HepG2 (cell line): ENCODE measurements around the gene LST1. TPM values are rescaled to one million over a fixed set of nuclear protein-coding genes. Genes with fewer than 3 reads are reported as not detected.

ENCODE experiments used
- AGO1 ChIP-seq: fragments of 200-400 bp; formaldehyde crosslinking; IDR thresholded peaks from 2 replicates; pipeline ENCODE4 v1.6.1; 2017; ENCODE audit warnings: mild to moderate bottlenecking, low read depth, low read length, moderate library complexity; ENCODE audit not compliant: poor library complexity, severe bottlenecking
- CEBPB ChIP-seq: IDR thresholded peaks from 2 replicates; pipeline ENCODE4 v1.6.1; 2011; ENCODE audit warnings: low read depth, low read length, improper control_type of control experiment, borderline replicate concordance
- GTF3A ChIP-seq: sonication (generic); formaldehyde crosslinking; conservative IDR thresholded peaks from 2 replicates; pipeline ENCODE4 v1.4.0; 2020; ENCODE audit warnings: mild to moderate bottlenecking, missing genetic modification reagents
- HOXA7 ChIP-seq: sonication (generic); formaldehyde crosslinking; IDR thresholded peaks from 2 replicates; pipeline ENCODE4 v1.8.1; 2022; ENCODE audit warnings: mild to moderate bottlenecking, missing genetic modification reagents, moderate library complexity
- MEF2D ChIP-seq: sonication (generic); formaldehyde crosslinking; IDR thresholded peaks from 2 replicates; pipeline ENCODE4 v1.5.1; 2020; ENCODE audit warnings: mild to moderate bottlenecking, missing genetic modification reagents
- REL ChIP-seq: sonication (generic); formaldehyde crosslinking; conservative IDR thresholded peaks from 2 replicates; pipeline ENCODE4 v1.8.0; 2022; ENCODE audit warnings: mild to moderate bottlenecking, missing genetic modification reagents, moderate library complexity
- SP5 ChIP-seq: IDR thresholded peaks from 2 replicates; pipeline ENCODE4 v1.6.1; 2016; ENCODE audit warnings: low read depth, borderline replicate concordance
- SUZ12 ChIP-seq: fragments of 150-350 bp; IDR thresholded peaks from 2 replicates; pipeline ENCODE4 v1.6.1; 2014; ENCODE audit warnings: low read depth, low read length
- TEAD2 ChIP-seq: sonication (generic); formaldehyde crosslinking; IDR thresholded peaks from 2 replicates; pipeline ENCODE4 v1.9.0; 2021; ENCODE audit warnings: missing genetic modification reagents
- ZBTB8A ChIP-seq: sonication (generic); formaldehyde crosslinking; IDR thresholded peaks from 2 replicates; pipeline ENCODE4 v1.4.0; 2020; ENCODE audit warnings: mild to moderate bottlenecking, low read depth, missing genetic modification reagents, borderline replicate concordance
- ZEB1 ChIP-seq: IDR thresholded peaks from 2 replicates; pipeline ENCODE4 v1.6.1; 2012; ENCODE audit warnings: mild to moderate bottlenecking, low read depth, inconsistent platforms; ENCODE audit not compliant: insufficient replicate concordance
- ZNF354B ChIP-seq: sonication (generic); formaldehyde crosslinking; IDR thresholded peaks from 2 replicates; pipeline ENCODE4 v1.8.0; 2022; ENCODE audit warnings: mild to moderate bottlenecking, missing genetic modification reagents
- ZNF468 ChIP-seq: sonication (generic); formaldehyde crosslinking; IDR thresholded peaks from 2 replicates; pipeline ENCODE4 v1.8.0; 2022; ENCODE audit warnings: mild to moderate bottlenecking, moderate library complexity, missing genetic modification reagents
- ZNF747 ChIP-seq: sonication (generic); formaldehyde crosslinking; IDR thresholded peaks from 2 replicates; pipeline ENCODE4 v1.8.1; 2023; ENCODE audit warnings: missing genetic modification reagents, mild to moderate bottlenecking, borderline replicate concordance
- polyA plus RNA-seq, 8 experiments: library from polyadenylated mRNA; depleted of rRNA in 3 of 8; stranded (reverse) in 7 of 8; unstranded in 1 of 8; fragments of >200 nt; fragmentation: Illumina TruSeq in 4 of 8; extraction: Trizol in 4 of 8; gene quantifications; 2 replicates each; pipeline versions ENCODE4 v1.2.1 to v1.2.3, GENCODE V29; 2011 to 2016; ENCODE audit warnings: low read depth in 4 of 8, missing spikeins in 1 of 8, mixed read lengths in 1 of 8; ENCODE audit not compliant: insufficient read depth in 1 of 8
- total RNA-seq, 5 experiments: library from RNA; depleted of rRNA; stranded (reverse); fragments of >200 nt; fragmentation: Illumina TruSeq; extraction: Trizol; gene quantifications; 2 replicates each; pipeline ENCODE4 v1.2.3, GENCODE V29; 2016; ENCODE audit warnings: low read depth in 1 of 5
- TF ChIP-seq, protein P1 (sequence below): sonication (generic); formaldehyde crosslinking; IDR thresholded peaks from 2 replicates; pipeline ENCODE4 v1.5.1; 2020; ENCODE audit warnings: missing genetic modification reagents, mild to moderate bottlenecking, borderline replicate concordance
- TF ChIP-seq, protein P2 (sequence below): sonication (generic); formaldehyde crosslinking; IDR thresholded peaks from 2 replicates; pipeline ENCODE4 v1.4.0; 2020; ENCODE audit warnings: mild to moderate bottlenecking, low read depth, missing genetic modification reagents
- TF ChIP-seq, protein P3 (sequence below): sonication (generic); formaldehyde crosslinking; IDR thresholded peaks from 2 replicates; pipeline ENCODE4 v1.4.0; 2020; ENCODE audit warnings: missing genetic modification reagents
- TF ChIP-seq, protein P4 (sequence below): sonication (generic); formaldehyde crosslinking; conservative IDR thresholded peaks from 2 replicates; pipeline ENCODE4 v1.4.0; 2020; ENCODE audit warnings: missing genetic modification reagents

LST1 gene
- total and polyA plus RNA-seq, 2 of the 13 experiments (the other 11 are each of a cell fraction or from before 2014, with no cell fraction given): not detected

DNA sequence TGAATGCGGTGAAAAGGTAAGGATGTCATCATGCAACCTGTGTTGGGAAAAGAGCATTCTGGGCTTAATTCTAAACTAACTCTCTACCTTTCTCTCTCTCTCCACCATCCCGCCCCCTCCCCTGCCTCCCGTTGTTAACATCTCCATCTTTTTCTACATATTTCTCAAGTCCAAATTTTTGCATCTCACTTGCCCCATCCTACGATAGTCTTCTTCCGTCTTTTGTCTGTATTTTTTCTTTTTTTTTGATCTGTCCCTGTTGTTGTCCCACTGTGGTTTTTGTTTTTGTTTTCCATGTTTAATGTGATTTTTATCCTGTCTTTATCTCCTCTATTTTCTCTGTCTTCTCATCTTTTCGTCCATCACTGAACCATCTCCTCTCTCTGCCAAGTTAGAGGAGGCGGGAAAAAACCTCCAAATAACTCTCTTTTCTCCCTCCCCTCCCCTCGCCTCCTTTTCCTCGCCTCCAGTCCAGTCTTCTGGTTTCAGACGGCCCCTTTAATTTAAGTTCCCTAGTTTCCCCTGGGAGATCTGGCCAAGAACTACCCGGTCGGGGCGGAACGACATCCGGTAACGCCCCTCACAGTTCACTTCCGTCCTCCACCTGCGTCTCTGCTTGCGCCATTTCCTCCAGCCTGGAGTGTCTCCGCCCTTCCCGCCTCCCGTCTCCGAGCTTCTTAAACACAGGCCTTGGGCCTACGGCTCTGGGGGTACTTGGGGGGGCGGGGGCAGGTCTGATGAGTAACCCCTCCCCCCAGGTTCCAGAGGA, 38.9 kb upstream of the LST1 start, which contains the start of gene NFKBIL1 (continued):
- TF ChIP-seq, protein P1, sequence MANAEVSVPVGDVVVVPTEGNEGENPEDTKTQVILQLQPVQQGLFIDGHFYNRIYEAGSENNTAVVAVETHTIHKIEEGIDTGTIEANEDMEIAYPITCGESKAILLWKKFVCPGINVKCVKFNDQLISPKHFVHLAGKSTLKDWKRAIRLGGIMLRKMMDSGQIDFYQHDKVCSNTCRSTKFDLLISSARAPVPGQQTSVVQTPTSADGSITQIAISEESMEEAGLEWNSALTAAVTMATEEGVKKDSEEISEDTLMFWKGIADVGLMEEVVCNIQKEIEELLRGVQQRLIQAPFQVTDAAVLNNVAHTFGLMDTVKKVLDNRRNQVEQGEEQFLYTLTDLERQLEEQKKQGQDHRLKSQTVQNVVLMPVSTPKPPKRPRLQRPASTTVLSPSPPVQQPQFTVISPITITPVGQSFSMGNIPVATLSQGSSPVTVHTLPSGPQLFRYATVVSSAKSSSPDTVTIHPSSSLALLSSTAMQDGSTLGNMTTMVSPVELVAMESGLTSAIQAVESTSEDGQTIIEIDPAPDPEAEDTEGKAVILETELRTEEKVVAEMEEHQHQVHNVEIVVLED (CRISPR knock-in tag): peak; percentile 76; the same call in 1 of the 2 replicates
- TF ChIP-seq, protein P2, sequence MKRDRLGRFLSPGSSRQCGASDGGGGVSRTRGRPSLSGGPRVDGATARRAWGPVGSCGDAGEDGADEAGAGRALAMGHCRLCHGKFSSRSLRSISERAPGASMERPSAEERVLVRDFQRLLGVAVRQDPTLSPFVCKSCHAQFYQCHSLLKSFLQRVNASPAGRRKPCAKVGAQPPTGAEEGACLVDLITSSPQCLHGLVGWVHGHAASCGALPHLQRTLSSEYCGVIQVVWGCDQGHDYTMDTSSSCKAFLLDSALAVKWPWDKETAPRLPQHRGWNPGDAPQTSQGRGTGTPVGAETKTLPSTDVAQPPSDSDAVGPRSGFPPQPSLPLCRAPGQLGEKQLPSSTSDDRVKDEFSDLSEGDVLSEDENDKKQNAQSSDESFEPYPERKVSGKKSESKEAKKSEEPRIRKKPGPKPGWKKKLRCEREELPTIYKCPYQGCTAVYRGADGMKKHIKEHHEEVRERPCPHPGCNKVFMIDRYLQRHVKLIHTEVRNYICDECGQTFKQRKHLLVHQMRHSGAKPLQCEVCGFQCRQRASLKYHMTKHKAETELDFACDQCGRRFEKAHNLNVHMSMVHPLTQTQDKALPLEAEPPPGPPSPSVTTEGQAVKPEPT (CRISPR knock-in tag): peak; percentile 57; the same call in 1 of the 2 replicates
- TF ChIP-seq ZNF747 (CRISPR knock-in tag): peak; percentile 75; the same call in 1 of the 2 replicates
- TF ChIP-seq, protein P3, sequence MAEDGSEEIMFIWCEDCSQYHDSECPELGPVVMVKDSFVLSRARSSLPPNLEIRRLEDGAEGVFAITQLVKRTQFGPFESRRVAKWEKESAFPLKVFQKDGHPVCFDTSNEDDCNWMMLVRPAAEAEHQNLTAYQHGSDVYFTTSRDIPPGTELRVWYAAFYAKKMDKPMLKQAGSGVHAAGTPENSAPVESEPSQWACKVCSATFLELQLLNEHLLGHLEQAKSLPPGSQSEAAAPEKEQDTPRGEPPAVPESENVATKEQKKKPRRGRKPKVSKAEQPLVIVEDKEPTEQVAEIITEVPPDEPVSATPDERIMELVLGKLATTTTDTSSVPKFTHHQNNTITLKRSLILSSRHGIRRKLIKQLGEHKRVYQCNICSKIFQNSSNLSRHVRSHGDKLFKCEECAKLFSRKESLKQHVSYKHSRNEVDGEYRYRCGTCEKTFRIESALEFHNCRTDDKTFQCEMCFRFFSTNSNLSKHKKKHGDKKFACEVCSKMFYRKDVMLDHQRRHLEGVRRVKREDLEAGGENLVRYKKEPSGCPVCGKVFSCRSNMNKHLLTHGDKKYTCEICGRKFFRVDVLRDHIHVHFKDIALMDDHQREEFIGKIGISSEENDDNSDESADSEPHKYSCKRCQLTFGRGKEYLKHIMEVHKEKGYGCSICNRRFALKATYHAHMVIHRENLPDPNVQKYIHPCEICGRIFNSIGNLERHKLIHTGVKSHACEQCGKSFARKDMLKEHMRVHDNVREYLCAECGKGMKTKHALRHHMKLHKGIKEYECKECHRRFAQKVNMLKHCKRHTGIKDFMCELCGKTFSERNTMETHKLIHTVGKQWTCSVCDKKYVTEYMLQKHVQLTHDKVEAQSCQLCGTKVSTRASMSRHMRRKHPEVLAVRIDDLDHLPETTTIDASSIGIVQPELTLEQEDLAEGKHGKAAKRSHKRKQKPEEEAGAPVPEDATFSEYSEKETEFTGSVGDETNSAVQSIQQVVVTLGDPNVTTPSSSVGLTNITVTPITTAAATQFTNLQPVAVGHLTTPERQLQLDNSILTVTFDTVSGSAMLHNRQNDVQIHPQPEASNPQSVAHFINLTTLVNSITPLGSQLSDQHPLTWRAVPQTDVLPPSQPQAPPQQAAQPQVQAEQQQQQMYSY: no peak
- TF ChIP-seq GTF3A (CRISPR knock-in tag): no peak
- no peak for TF ChIP-seq SUZ12
- TF ChIP-seq, protein P4, sequence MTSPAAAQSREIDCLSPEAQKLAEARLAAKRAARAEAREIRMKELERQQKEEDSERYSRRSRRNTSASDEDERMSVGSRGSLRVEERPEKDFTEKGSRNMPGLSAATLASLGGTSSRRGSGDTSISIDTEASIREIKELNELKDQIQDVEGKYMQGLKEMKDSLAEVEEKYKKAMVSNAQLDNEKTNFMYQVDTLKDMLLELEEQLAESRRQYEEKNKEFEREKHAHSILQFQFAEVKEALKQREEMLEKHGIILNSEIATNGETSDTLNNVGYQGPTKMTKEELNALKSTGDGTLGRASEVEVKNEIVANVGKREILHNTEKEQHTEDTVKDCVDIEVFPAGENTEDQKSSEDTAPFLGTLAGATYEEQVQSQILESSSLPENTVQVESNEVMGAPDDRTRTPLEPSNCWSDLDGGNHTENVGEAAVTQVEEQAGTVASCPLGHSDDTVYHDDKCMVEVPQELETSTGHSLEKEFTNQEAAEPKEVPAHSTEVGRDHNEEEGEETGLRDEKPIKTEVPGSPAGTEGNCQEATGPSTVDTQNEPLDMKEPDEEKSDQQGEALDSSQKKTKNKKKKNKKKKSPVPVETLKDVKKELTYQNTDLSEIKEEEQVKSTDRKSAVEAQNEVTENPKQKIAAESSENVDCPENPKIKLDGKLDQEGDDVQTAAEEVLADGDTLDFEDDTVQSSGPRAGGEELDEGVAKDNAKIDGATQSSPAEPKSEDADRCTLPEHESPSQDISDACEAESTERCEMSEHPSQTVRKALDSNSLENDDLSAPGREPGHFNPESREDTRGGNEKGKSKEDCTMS (CRISPR knock-in tag): no peak
- peak; percentile 87; the same call in 1 of the 2 replicates for TF ChIP-seq CEBPB
- TF ChIP-seq REL (CRISPR knock-in tag): peak; percentile 61; the same call in 1 of the 2 replicates
- TF ChIP-seq ZBTB8A (CRISPR knock-in tag): no peak
- TF ChIP-seq SP5 (CRISPR knock-in tag): peak; percentile 86
- TF ChIP-seq ZEB1: peak; percentile 72
- no peak for TF ChIP-seq ZNF468 (CRISPR knock-in tag)
- TF ChIP-seq TEAD2 (CRISPR knock-in tag): no peak
- TF ChIP-seq AGO1: no peak
- no peak for TF ChIP-seq MEF2D (CRISPR knock-in tag)
- no peak for TF ChIP-seq HOXA7 (CRISPR knock-in tag)
- TF ChIP-seq ZNF354B (CRISPR knock-in tag): no peak
